Fibroblast of skin of right quadriceps (primary cell): ENCODE results near the gene RSAD2.

Source experiments
- DNase-seq: peaks from one replicate; pipeline ENCODE4 v3.0.0-alpha.2; 2013

The RSAD2 gene

GRCh38 chr2:6908291-6908690, 30.7 kb downstream of the RSAD2 start:
- DNase-seq = no peak

DNA sequence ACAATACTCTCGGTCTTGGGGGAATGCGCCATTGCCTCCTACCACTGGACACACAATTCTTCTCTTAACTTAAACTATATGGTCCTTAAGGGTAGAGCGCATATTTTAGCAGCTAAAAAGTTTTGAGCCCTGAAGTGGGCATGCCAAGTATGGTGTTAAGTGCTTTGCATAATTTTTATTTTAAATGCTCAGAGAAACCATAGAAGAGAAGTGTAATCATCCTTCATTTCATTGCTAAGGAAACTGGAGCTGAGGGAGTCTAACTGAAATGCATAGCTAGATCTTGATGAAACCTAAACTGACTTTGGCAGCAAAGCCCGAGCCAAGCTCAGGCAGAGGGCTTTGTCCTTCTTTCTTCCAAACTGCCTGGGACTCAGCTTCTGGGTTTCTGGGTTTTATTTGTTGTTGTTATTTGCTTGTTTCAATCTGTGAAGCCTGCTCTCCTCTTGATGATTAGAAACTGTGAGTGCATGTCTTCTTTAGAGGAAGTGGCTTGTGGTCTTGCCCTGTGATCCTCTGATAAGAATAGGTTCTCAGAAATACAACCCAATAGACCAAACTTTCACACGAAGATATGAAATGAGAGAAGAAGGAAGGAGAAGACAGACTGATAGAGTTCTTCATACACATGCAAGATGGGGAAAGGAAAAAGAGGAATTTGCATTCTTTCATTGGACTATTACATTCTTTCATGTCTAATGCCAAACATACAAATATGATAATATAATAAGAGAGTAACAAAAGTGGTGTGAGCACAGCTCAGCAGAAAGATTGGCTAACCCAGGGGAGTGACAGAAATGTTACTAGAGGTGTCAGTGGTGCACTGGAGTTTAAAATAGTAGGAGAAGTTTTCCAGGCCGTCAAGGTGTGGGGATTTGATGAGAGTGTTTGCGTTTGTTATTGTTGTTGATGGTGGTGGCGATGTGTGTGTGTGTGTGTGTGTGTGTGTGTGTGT, 32.1 kb downstream of the RSAD2 start:
- DNase-seq = no peak

DNA sequence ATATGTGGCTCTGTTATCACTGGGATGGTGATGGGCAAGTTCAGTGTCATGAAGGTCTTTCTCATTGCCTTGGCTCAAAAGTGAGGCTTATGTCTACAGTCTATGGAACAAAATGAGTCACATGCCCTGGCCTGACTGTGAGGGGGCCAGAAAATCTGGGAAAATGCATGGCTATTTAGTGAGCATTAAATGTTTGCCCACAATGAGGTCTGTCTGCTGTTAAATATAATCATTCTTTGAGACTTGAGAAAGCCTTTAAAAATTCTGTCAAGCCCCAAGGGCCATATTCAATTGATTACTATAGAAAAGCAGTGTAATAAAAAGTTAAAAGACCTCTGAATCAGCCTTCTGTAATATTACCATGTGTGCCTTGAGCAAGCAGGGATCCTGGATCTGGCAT, 34.1 kb downstream of the RSAD2 start:
- no peak for DNase-seq

DNA sequence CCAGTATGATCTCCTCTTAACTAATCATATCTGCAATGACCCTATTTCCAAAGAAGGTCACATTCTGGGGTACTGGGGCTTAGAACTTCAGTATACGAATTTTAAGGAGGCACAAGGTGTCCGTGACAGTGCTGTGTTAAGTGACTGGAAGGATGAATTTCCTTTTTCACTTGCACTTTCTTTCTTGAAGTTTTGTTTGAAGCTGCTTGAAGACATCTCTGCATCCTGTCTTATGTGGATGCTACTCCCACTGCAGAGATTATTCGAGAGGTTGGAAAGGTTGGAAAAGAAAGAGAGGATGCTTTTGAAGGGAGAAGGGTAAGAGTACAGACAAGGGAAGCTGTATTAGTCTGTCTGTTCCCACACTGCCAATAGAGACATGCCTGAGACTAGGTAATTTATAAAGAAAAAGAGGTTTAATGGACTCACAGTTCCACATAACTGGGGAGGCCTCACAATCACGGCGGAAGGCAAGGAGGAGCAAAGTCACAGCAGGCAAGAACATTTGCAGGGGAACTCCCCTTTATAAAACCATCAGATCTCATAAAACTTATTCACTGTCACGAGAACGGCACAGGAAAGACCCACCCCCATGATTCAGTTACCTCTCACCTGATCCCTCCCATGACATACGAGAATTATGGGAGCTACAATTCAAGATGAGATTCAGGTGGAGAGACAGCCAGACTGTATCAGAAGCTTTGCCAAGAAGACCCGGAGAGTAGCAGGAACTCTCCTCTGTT, 36.0 kb downstream of the RSAD2 start:
- no peak for DNase-seq

GRCh38 chr2:6914828-6915227, 37.3 kb downstream of the RSAD2 start:
- DNase-seq = peak; percentile 18

DNA sequence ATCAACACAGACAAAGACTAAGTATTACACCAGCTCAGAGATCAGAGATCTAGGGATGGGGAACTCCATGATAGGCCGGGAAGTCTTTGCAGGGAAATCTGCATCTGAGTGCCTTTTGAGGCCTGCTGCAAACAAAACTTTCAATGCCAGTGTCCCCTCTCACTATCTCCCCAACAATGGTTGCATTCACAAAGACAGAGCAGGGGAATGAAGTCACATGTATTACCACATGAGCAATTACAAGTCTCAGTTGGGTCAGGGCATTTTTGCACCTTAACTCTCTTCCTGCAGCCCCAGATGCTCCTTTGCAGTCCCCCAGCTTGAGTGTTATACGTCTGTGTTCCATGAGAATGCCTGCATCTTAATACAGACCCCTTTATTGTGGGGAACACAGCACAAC, 37.8 kb downstream of the RSAD2 start:
- DNase-seq = no peak

GRCh38 chr2:6916224-6916623, 38.6 kb downstream of the RSAD2 start:
- DNase-seq = no peak

DNA sequence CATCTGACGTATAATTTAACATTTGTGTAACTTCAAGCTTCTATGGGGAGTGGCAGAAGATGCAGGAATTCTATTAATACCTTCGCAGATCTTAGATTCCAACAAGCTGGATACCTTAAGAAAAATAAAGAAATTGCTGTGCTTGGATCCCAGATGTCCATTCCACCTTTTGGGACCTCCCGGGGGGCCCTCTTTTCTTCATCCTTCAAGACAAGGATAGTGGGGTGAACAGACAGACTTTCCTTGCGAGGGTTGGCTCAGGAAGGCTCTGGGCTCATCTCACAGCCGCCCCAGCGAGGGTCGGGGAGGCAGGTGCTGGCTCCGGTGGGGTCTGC, 39.1 kb downstream of the RSAD2 start:
- no peak for DNase-seq

DNA sequence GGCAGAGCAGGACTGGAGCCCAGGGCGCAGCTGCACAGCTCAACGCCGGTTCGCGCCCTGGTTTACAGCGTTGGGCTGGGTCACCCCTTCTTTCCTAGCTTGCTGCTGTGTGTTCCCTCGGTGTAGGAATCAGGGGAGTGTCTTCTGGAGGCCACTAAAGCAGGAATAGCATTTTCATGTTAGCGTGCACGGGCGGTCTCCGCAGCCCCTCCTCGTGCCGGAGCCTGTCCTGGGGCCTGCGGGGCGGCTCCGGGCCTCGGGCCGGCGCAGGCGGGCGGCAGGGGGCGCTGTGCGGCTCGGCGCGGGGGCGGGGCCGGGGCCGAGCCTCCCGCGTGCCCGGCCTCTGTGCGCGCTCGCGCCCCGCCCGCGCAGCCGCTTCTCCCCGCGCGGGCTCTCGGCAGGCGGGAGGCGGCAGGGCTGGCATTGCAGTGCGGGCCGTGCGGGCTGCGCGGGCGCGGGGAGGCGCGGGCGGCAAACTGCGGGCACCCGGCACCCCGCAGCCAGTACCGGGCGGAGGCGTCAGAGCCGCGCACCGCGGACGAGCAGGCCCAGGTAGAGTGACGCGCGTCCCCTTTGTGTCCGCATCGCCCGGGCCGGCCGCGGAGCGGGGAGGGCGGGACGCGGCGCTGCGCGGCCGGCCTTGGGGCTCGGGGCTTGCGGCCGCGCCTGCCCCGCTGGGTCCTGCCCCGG, 39.6 kb downstream of the RSAD2 start, which contains the start of gene RNF144A:
Gene RNF144A, plus strand, starts transcription at position 342 of the 690 bp plus-strand sequence. CDS start 79,515 bp downstream, outside the sequence.
- peak; percentile 49 for DNase-seq

GRCh38 chr2:6917761-6918421, 40.3 kb downstream of the RSAD2 start:
- DNase-seq = no peak

DNA sequence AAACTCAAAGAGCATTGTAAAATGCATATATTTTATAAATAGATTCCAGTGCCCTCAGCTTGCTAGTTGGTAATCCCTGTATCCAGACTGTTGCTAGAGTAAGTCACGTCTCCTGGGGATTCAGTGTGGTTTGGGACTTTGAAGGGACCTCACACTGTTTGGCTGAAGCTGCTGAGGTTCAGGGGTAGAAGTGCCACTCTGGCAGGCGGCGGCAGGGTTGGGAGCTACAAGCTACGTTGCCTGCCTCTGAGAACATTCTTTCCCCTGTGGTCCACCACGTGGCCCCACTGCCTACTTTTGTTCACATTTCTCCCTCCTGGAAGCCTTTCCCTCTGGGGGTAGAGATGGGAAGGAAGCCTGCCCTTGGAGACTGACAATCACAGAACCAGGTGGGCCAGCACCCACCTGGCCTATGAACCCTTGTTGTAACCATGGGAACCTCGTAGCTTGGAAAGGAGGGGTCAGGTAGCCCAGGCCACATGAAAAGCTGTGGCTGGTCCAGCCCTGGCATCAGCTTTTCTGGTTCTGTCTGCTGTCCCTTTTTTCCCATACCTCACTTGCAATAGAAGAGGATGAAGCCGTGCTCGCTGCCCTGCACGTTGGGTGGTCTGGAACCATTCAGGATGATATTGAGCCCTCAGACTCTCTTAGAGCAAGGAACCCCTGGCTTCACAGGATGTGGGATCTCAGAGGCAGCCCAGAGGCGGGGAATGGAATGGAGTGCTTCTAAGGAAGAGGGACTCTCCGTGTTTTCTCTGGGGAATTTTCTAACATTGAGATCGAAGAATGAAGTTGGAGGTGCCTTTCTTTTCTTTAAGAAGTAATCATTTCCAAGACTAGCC, 42.5 kb downstream of the RSAD2 start:
- DNase-seq = no peak

DNA sequence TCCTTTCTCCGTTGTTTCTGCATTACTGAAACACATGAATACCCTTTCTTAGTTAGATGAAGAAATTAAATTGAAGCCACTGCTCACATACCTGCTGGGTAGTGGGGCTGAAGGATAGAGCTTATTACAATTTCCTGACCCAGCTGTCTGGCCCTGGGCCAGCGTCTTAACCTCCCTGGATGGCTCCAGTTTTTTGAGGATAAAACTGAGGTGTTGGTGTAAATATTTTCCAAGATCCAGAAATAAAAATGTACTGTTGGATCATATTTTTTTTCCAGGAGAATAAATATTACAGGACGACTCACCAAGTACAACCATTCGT, 43.1 kb downstream of the RSAD2 start:
- no peak for DNase-seq

- DNase-seq = no peak
Observed at GRCh38 chr2:6921321-6921922, 43.8 kb downstream of the RSAD2 start.

DNA sequence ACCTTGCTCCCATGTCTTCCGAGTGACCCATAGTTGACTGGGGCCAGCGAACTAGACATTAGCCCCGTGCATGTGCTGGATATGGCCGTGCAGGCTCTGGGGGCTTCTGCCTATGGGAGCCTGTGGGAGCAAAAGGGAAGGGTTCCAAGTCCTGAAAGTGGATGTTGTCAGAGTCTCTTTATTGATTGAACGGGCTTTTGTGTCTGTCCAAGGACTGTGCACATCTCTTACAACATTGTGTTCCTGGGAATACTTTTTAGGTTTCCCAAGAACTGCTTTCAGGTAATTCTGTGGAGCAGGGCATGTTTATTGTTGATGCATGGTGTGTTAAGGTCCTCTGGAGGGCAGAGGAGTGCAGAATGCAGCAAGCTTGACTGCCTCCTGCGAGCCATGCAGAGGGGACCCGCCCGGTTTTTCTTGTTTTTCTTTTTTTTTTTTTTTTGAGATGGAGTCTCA, 44.7 kb downstream of the RSAD2 start:
- DNase-seq = no peak

GRCh38 chr2:6923319-6923718, 45.7 kb downstream of the RSAD2 start:
- no peak for DNase-seq

DNA sequence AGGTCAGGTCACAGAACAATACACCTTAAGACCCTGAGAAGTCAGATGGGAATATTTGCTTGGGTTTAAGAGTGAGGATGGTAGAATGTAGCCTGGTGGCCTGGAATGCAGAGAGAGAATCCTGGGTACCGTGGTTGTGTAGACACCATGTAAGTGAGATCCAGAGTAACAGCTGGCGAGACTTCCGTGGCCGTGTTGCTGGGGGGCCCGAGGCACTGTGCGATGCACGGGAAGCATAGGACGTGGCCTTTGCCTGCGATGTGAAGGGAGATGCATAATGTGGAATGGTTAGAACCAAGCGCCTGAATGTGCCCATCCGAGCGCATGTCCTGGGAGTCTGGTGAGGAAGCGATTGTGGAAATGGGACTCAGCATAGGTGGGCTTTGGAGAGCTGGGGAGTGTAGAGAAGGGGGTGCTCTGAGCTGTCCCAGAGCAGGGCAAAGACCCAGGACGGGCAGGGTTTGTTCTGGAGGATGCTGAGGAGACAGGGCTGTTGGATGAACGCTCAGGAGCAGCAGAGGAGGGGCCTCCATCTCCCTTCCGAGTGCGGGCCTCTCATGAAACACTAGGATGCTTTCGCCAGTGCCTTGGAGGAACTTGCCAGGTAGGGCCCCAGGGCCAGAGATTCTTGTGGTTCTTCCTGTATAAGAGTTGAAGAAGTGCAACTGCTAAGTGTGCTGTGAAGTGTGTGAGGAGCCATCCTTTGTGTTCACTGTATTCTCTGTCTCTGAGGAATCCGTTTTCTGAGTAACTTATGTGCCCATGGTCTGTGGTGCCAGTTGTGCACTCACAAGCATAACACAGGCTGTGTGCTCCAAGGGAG, 46.7 kb downstream of the RSAD2 start:
- no peak for DNase-seq

DNA sequence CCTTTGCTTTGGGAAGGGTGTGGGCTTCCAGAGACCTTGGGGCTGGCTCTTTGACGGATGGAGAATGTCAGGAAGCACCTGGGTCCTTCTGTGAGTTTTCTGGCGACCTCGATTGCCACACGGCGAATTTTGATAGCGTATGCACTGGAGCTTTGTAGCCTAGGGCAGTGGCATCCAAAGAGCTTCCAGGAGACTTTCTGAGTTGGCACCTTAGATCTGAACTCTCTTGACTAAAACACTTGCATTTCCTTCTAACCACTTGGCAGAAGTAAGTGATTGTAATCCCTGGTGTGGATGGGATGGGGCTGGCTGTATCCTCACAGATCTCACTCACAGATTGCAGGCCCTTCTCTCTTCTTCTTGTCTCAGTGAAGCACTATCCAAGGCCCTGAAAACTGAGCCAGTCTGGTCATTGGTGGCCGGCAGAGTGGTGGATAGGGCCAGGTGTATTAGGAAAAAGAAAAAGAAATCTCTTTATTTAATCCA, 47.4 kb downstream of the RSAD2 start:
- no peak for DNase-seq

GRCh38 chr2:6926071-6926732, 48.6 kb downstream of the RSAD2 start:
- no peak for DNase-seq

- DNase-seq = no peak
Observed at GRCh38 chr2:6927186-6927585, 49.6 kb downstream of the RSAD2 start.

GRCh38 chr2:6927753-6928152, 50.2 kb downstream of the RSAD2 start:
- no peak for DNase-seq
